ENCODE measurements around the gene ERGIC1.
A peak's percentile ranks its signal among the peaks of the same experiment; 100 is the strongest.
"Not testable (repeated sequence)": the region's sequence is repeated elsewhere in the genome, so short reads cannot be mapped to it uniquely, and the experiment has no call there.

Gene ERGIC1

DNA sequence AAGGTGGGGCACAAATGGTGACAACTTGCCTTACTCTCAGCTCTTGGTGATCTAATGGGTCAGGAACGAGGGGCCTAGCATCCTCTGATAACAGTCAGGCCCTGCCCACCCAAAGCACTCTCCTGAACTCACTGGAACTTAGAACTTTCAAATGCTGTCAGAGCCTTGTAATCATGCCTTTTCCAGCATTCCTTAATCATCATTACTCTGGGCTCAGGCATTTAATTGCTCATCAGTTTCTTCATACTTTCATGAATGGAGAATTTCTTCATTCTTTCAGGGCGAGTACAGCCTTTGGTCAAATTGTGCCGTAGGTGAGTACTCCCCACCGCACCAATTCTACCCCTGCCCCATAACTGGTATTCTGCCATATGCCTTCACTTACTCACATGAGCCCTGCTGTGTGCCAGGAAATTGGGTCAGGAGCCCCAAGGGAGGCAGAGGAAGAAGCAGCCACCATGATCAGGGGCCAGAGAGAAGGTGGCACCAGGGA, 32.8 kb upstream of the ERGIC1 start:
- no peak for DNase-seq (ENCODE audit: low read depth)

DNA sequence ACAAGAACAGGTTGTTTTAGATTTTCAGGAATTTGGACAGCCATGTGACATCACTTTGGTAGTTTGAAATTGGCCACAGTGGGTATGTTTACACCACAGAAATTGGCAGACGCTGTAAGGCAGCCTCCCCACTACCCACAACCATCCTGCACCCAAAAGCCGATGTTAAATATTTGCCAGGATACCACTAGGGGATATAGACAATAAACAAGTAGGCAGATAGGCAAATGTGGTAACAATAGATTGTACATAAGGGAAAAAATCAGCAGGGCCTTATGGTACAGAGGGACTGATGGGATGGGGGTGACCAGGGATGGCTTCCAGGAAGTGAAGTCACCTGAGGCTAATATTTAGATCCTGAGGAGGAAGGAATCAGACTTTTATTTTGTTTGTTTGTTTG, 31.9 kb upstream of the ERGIC1 start:
- no peak for DNase-seq (ENCODE audit: low read depth)

DNA sequence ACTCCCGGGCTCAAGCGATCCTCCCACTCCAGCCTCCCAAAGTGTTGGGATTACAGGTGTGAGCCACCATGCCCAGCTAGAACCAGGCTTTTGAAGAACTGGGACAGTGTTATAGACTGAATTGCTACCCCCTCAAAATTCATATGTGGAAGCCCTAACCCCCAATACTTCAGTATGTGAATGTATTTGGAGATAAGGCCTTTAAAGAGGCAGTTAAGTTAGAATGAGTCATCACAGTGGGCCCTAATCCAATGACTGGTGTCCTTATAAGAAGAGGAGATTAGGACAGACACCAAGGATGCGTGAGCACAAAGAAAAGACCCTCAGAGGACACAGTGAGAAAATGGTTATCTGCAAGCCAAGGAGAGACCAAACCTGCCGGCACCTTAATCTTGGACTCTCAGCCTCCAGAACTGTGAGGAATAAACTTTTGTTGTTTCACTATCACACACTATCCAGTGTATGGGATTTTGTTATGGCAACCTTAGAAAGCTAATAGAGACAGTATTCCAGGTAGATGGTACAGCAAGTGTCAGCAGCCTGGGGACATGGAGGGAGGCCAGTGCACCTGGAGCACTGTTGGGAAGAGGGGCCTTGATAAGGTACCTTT, 31.4 kb upstream of the ERGIC1 start:
- no peak for DNase-seq (ENCODE audit: low read depth)

DNA sequence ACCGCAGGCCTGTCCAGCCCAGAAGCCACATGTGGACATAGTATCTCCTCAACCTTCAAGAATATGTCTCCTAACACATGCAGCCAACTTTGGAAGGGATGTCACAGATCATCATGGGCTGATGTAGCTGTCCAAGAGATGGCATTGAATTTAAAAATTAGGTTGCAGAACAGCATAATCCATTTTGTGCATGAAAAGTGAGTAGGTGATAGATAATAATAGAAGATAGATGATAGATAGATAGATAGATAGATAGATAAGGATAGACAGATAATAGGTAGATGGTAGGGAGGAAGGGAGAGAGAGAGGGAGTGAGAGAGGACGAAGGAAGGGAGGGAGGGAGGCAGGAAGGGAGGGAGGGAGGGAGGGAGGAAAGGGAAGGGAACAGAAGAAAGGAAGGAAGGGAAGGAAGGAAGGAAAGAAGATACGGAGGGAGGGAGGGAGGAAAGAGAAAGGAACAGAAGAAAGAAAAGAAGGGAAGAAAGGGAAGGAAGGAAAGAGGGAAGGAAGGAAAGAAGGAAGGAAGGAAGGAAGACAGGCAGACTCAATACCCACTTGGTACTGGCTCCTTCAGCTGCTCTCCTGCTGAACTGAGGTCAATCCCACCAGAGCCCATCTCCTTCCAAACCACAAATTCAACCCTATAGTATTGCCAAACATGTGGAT, 28.9 kb upstream of the ERGIC1 start:
- DNase-seq (ENCODE audit: low read depth), result no peak

DNA sequence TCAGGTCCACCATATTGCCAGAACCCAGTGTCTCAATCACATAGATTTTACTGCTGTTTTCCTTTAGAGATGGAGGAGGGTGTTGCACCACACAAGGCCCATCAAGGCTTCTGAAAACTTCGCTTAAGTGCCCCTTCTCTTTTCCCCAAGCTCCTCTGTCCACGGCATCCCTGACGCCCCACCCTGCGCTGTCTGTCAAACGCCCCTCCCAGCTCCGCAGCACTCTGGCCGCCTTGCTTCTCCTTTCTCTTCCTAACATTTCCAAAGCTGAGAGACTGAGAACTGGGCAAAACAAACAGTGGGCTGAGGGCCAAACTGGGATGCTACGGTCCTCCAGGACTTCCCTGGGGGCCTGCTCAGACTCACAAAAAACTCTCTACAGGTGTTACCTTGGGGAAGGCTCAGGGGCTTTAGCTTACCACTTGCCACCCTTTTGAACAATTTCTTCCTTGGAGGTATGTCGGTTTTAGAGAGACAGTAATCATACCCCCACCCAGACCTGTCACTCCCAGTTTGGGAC, 28.3 kb upstream of the ERGIC1 start:
- no peak for DNase-seq (ENCODE audit: low read depth)

DNA sequence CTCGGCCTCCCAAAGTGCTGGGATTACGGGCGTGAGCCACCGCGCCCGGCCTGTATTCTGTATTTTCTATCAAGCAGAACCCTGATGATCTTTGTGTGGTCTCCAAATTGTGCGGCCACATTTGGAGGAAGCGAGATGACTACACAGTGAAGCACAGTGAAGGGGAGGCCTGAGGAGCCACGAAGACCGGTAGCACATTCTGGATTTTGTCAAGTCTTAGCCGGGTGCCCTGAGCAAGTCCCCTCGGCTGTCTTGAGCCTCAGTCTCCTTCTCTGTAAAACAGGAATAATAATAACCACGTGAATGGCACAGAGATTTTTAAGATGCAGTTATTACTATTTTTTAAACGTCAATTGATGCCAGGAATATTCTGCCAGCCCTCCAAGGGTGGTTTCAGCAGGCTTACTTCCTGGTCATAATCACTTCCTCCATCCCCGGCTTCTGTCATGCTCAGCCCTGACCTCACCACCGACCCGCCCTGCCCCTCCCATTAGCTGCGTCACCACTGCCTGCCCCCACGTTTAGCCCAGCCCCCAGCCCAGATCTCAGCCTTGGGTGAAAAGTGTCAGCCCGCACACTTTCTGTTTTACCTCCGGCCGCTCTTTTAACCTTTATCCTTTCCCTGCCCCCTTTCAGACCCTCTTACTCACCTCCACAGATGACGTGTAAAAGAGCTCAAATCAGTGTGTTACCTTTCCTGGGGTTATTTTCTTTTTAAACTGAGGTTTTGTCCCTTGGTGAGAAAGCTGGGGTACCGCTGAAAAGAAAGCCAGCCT, 27.0 kb upstream of the ERGIC1 start:
- DNase-seq (ENCODE audit: low read depth), result peak; percentile 86

DNA sequence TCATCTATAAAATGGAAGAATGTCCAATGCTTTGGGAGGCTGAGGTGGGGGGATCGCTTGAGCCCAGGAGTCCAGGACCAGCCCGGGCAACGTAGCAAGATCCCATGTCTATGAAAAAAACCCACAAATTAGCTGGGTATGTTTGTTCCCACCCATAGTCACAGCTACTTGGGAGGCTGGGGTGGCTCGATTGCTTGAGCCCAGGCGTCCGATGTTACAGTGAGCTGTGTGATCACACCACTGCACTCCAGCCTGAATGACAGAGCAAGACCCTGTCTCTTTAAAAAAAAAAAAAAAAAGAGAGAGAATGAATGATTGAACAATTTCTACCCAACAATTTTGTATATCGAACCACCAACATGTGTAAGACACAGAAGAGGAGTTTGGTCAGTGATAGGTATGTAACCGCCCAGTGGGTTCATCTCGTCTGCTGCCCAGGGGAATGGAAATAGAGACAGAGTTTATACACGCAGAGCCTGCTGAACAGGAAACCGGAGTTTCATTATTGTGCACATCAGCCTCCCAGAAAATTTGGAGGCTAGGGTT, 26.2 kb upstream of the ERGIC1 start:
- no peak for DNase-seq (ENCODE audit: low read depth)

DNA sequence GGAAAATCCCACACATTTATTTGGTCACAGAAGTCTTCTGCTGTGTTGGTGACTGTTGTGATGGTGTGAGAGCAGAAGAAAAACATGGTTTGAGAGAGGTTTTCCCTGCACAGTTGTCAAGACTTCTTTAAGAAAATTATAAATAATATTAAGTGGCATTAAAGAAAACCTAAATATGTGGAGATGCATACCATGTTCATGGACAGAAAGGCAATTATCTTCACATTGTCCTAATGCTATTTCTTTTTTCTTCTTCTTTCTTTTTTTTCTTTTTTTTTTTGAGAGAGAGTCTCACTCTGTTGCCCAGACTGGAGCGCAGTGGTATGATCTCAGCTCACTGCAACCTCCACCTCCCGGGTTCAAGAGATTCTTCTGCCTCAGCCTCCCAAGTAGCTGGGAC, 24.3 kb upstream of the ERGIC1 start:
- DNase-seq (ENCODE audit: low read depth), result no peak

DNA sequence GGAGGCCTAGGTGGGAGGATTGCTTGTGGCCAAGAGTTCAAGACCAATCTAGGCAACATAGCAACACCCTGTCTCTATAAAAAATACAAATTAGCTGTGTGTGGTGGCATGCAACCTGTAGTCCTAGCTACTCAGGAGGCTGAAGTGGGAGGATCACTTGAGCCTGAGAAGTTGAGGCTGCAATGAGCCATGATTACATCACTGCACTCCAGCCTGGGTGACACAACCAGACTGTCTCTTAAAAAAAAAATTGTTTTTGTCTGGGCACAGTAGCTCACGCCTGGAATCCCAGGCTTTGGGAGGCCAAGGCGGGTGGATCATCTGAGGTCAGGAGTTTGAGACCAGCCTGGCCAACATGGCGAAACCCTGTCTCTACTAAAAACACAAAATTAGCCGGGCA, 23.1 kb upstream of the ERGIC1 start:
- not testable (repeated sequence) for DNase-seq (ENCODE audit: low read depth)

DNA sequence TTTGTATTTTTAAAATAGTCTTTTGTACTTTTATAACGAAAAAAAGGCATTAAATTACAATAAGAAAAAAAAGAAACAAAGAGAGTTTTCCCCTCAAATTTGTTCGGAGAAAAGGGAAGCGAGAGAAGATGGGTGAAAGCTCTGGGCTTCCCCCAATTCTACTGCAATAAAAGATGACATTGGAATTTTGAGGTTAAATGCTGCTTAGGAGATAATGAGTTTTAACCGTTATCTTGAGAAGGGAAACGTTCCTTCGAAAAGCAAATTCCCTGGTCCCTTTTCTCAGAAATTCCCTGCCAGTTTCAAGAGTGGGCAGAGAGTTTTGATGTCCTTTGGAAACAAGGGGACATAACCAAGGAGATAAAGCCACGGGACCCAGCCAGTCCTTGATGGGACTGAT, 18.4 kb upstream of the ERGIC1 start:
- no peak for DNase-seq (ENCODE audit: low read depth)

DNA sequence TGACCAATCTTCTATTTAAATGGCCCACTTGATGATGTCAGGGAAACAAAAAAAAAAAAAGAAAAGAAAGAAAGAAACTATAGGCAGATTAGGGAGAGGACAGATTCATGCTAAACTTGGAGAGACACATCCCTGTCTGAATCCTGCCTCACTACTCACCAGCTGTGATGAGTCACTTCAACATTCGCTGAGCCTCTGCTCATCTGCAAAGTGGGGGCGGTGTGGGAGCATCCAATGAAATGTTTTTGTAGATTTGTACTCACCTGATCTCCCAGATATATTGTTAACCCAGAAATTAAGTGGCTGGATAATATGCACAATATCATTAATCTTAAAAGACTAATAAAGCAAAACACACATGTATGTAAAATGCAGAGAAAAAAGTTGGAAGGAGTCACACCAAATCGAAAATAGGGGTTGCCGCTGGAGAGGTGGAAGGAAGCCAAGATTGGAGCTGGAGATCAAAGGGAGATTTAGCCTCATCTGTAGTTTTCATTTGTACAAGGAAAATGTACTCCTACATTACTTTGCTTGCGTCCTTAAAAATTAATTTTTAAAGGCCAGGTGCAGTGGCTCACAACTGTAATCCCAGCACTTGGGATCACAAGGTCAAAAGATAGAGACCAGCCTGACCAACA, 17.0 kb upstream of the ERGIC1 start:
- no peak for DNase-seq (ENCODE audit: low read depth)

DNA sequence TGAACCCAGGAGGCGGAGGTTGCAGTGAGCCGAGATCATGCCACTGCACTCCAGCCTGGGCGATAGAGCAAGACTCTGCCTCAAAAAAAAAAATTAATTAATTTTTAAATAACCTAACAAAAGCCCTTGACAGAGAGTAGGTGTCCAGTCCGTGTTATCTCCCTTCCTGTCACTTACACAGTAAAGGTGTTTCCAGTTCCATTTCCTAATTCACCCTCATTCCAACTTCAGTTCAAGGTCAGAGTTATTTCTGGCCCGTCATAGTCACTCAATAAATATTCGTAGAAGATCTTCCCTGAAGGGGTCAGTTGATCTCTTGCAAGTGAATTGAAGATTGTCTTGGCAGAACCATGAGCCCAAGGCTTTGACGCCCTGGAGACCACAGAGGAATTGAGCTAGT, 16.4 kb upstream of the ERGIC1 start:
- no peak for DNase-seq (ENCODE audit: low read depth)

DNA sequence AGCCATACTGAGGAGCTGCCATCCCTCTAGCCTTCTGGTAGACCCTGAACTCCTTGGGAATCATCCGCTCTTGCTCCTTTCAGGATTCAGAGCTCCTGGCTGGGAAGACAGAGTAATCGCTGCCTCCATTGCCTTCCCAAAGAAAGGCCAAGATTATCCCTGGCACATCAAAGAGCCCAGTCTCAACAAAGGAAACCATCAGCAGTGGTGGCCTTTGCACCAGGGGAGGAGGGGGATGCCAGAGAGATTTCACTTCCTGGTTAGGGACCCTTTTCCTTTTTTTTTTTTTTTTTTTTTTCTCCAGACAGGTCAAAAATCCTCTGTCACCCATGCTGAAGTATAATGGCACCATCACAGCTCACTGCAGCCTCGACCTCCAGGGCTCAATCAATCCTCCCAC, 16.0 kb upstream of the ERGIC1 start:
- DNase-seq (ENCODE audit: low read depth), result no peak

DNA sequence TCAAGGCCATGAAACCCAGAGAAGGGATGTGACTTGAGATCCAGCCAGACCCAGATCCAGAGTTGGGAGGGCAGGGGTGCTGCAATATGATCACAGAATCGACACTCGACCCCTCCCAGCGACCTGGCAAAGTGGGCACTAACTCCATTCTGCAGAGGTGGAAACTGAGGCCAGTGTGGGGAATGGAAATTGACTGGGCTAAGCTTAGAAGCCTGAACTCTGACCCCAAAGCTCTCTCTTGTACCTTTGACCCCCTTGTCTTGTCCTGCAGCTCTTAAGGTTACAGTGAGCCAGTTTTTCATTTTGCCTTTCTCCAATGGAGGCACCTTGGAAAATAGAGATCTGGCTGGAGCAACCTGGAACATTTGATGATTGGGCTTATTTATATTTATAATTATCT, 14.5 kb upstream of the ERGIC1 start:
- DNase-seq (ENCODE audit: low read depth), result no peak

DNA sequence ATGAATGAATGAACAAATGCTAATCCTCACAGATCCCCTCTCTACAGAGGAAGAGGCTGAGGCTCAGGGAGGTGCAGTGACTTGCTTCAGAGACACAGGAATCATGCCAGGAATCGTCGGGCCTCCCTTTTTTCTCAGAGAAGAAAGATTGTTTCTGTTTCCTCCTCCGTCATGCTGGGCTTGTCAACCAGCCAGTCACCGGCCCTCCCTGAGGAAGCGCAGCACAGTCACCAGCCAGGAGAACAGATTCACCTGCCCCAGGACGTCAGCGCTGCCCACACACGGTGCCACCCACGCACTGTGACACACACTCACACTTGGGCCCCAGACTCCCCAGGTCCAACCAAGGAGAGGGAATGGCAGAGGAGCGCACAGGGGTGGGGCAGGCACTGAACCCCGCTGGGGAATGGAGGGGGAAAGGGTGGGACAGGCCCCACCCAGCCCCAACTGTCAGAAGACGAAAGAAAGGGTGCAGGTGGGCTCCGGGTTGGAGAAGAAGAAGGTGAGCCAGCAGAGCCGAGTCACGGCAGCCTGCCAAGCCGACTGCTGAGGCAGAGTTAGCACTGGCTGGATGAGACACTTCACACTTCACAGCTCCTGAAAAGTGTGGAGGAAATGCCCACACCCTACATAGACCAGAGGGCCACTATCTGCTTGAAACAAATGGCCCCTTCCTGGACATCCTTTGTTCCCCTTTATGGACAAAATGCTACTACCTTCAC, 13.8 kb upstream of the ERGIC1 start:
- DNase-seq (ENCODE audit: low read depth), result no peak

DNA sequence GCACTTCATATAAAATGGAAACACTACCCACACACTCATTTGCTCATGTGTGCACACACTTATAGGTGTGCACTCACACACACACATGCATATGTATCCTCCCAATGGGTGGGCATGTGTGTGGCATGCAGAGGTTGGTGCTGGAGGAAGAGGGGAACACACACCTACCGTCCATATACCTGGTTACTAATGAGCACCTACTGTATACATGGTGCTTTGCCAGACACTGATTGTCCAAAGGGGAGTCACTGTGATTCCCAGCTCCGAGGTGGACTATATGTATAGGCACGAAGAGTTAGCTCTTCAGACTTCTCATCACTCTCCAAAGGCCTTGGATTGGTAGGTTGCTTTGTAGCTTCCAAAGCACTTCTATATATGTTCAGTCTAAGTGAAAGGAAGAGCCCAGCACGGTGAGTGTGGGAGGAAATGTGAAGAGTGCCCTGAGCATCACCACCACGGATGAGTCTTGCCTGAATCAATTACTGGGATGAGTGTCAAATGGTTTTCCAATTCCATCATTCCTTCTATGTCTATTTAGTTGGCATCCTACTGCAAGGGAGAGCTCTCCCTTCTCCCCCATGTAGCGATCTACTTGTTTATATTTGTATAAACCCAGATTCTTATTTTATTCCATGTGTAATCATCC, 12.6 kb upstream of the ERGIC1 start:
- DNase-seq (ENCODE audit: low read depth), result no peak

DNA sequence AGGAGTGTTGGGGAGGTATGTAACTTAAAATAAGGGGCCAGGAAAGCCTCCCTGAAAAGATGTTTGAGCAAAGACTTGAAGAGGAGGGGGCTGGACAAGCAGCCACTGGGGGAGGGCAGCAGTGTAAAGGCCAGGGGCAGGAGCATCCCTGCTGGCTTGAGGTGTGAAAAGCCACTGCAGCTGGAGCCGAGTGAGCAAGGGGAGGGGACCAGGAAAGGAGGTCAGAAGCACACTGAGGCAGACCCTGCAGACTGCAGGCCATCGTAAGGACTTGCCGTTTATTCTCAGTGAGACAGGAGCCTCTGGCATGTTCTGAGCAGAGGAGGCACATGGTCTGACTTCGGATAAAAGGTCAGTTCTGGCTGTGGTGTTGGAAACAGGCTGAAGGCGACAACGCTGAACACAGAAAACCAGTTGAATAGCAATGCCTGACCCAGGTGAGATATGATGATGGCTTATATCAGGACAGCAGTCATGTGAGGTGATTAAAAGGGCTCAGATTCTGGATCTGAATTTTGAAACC, 10.2 kb upstream of the ERGIC1 start:
- no peak for DNase-seq (ENCODE audit: low read depth)

DNA sequence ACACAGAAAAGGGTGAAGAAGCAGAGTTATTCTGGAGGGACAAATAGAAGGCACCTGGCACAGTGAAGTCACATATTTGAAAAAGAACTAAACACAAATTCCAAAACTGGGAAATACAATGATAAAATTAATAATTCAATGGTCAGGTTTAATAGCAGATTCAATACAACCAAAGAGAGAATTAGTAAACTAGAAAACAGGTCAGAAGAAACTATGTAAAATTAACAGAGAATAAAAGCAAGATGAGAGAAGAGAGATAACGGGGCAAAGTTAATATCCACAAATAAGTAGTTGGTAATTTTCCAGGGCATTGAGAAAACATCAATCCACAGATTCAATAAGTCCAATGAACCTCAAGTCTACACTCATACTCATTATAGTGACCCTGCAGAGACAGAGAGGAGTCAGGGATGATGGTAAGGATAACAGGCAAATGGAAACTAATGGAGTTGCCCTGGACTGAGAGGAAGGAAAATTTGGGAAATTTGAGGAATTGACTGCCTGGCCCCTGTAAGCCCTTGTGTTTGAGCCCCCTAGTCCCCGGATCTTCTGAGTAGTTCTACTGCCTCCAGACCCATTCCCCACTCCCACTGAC, 8.3 kb upstream of the ERGIC1 start:
- DNase-seq (ENCODE audit: low read depth), result no peak

DNA sequence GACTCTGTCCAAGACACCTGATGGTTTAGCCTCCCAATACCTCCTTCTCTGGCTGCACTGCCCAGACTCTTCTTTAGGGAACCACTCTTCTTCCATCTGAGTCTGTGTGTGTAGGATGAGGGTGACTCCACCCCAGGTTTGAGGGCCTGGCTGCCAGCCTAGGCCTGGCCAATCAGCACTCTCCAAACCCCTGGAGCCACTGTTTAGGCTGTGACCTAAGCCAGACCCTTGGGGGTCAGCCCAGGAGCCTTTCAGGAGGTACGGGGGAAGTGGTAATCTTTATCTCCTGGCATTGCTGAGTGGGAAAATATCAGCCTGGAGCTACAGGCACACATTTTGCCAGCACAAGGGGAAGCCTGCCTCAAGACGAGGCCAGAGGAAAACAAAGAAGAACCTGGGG, 6.2 kb upstream of the ERGIC1 start:
- no peak for DNase-seq (ENCODE audit: low read depth)

DNA sequence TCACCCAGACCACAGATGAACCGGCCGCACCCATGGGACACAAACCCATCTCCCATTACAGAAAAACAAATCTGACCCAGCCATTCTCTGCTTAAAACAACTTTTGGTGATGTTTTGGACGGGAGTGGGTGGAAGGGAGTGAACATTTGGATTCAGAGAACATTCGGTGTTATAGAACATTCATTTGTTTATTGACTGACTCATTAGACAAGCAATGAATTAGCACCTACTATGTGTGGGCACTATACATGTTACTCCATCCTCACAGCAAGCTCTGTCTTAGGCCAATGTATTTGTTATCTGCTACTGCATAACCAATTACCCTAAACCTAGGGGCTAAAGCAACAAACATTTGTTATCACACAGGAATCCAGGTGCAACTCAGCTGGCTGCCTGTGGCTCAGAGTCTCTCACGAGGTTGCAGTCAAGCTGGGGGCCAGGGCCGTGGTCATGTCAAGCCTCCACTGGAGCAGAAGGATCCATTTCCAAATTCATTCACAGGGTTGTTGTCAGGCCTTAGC, 5.1 kb upstream of the ERGIC1 start:
- no peak for DNase-seq (ENCODE audit: low read depth)
